ENCODE results near the gene MRPL32.

MRPL32 gene

GRCh38 chr7:42967391-42967790, 35.2 kb downstream of the MRPL32 start:
- H3K36me3 ChIP-seq (ENCODE audit: control insufficient read depth, insufficient read depth, low read length), result no peaks in the 10 kb centered on the region
- no peak overlapping the region for H3K4me3 ChIP-seq (ENCODE audit: extremely low read depth, insufficient read depth, low read length, poor library complexity, severe bottlenecking)
- WGBS, 2 experiments (ENCODE audit: insufficient coverage in 2 of 2), result no CpG with 5 or more reads among the region's 2 CpGs
- peaks cover 3% of the 10 kb centered on the region for H3K4me1 ChIP-seq (ENCODE audit: control insufficient read depth, insufficient read depth, low read length, poor library complexity, severe bottlenecking)
- H3K27ac ChIP-seq (ENCODE audit: low read depth, low read length, severe bottlenecking), result no peak overlapping the region
- no peaks in the 10 kb centered on the region for H3K9me3 ChIP-seq (ENCODE audit: control insufficient read depth, low read length)

GRCh38 chr7:42972699-42973500, 40.7 kb downstream of the MRPL32 start:
- WGBS, 2 experiments (ENCODE audit: insufficient coverage in 2 of 2), result 90 to 91% methylated on average over 2 to 5 of the region's 5 CpGs
- Histone ChIP-seq H3K27ac (ENCODE audit: low read depth, low read length, severe bottlenecking) (peak overlapping the region; percentile 74), H3K36me3 (ENCODE audit: control insufficient read depth, insufficient read depth, low read length) (no peaks in the 10 kb centered on the region), H3K4me3 (ENCODE audit: extremely low read depth, insufficient read depth, low read length, poor library complexity, severe bottlenecking) (no peak overlapping the region), H3K9me3 (ENCODE audit: control insufficient read depth, low read length) (no peaks in the 10 kb centered on the region), H3K4me1 (ENCODE audit: control insufficient read depth, insufficient read depth, low read length, poor library complexity, severe bottlenecking) (no peaks in the 10 kb centered on the region)

- H3K9me3 ChIP-seq (ENCODE audit: control insufficient read depth, low read length), result no peaks in the 10 kb centered on the region
- 100% methylated on average over 1 of the region's 3 CpGs; no CpG with 5 or more reads in 1 of the 2 experiments for WGBS, 2 experiments (ENCODE audit: insufficient coverage in 2 of 2)
- no peaks in the 10 kb centered on the region for H3K36me3 ChIP-seq (ENCODE audit: control insufficient read depth, insufficient read depth, low read length)
- H3K4me3 ChIP-seq (ENCODE audit: extremely low read depth, insufficient read depth, low read length, poor library complexity, severe bottlenecking), result no peak overlapping the region
- no peak overlapping the region for H3K27ac ChIP-seq (ENCODE audit: low read depth, low read length, severe bottlenecking)
- no peaks in the 10 kb centered on the region for H3K4me1 ChIP-seq (ENCODE audit: control insufficient read depth, insufficient read depth, low read length, poor library complexity, severe bottlenecking)
Observed at GRCh38 chr7:42976371-42976770, 44.2 kb downstream of the MRPL32 start.

- Histone ChIP-seq H3K36me3 (ENCODE audit: control insufficient read depth, insufficient read depth, low read length) (no peaks in the 10 kb centered on the region), H3K4me3 (ENCODE audit: extremely low read depth, insufficient read depth, low read length, poor library complexity, severe bottlenecking) (no peak overlapping the region), H3K4me1 (ENCODE audit: control insufficient read depth, insufficient read depth, low read length, poor library complexity, severe bottlenecking) (no peaks in the 10 kb centered on the region), H3K27ac (ENCODE audit: low read depth, low read length, severe bottlenecking) (no peak overlapping the region), H3K9me3 (ENCODE audit: control insufficient read depth, low read length) (no peaks in the 10 kb centered on the region)
Observed at GRCh38 chr7:42978496-42978895, 46.3 kb downstream of the MRPL32 start.

GRCh38 chr7:42980084-42980483, 47.9 kb downstream of the MRPL32 start:
- H3K4me3 ChIP-seq (ENCODE audit: extremely low read depth, insufficient read depth, low read length, poor library complexity, severe bottlenecking), result no peak overlapping the region
- H3K36me3 ChIP-seq (ENCODE audit: control insufficient read depth, insufficient read depth, low read length), result no peaks in the 10 kb centered on the region
- no peaks in the 10 kb centered on the region for H3K4me1 ChIP-seq (ENCODE audit: control insufficient read depth, insufficient read depth, low read length, poor library complexity, severe bottlenecking)
- H3K9me3 ChIP-seq (ENCODE audit: control insufficient read depth, low read length), result peaks cover 9% of the 10 kb centered on the region
- 83 to 98% methylated on average over 2 of the region's 2 CpGs for WGBS, 2 experiments (ENCODE audit: insufficient coverage in 2 of 2)
- no peak overlapping the region for H3K27ac ChIP-seq (ENCODE audit: low read depth, low read length, severe bottlenecking)

GRCh38 chr7:42980514-42980913, 48.3 kb downstream of the MRPL32 start:
- Histone ChIP-seq H3K36me3 (ENCODE audit: control insufficient read depth, insufficient read depth, low read length) (no peaks in the 10 kb centered on the region), H3K4me1 (ENCODE audit: control insufficient read depth, insufficient read depth, low read length, poor library complexity, severe bottlenecking) (no peaks in the 10 kb centered on the region), H3K9me3 (ENCODE audit: control insufficient read depth, low read length) (peaks cover 9% of the 10 kb centered on the region), H3K4me3 (ENCODE audit: extremely low read depth, insufficient read depth, low read length, poor library complexity, severe bottlenecking) (no peak overlapping the region), H3K27ac (ENCODE audit: low read depth, low read length, severe bottlenecking) (no peak overlapping the region)
- 93 to 95% methylated on average over 2 to 3 of the region's 3 CpGs for WGBS, 2 experiments (ENCODE audit: insufficient coverage in 2 of 2)

GRCh38 chr7:42981601-42982000, 49.4 kb downstream of the MRPL32 start:
- no peak overlapping the region for H3K27ac ChIP-seq (ENCODE audit: low read depth, low read length, severe bottlenecking)
- no peak overlapping the region for H3K4me3 ChIP-seq (ENCODE audit: extremely low read depth, insufficient read depth, low read length, poor library complexity, severe bottlenecking)
- 92% methylated on average over 1 of the region's 1 CpG; no CpG with 5 or more reads in 1 of the 2 experiments for WGBS, 2 experiments (ENCODE audit: insufficient coverage in 2 of 2)
- no peaks in the 10 kb centered on the region for H3K36me3 ChIP-seq (ENCODE audit: control insufficient read depth, insufficient read depth, low read length)
- H3K4me1 ChIP-seq (ENCODE audit: control insufficient read depth, insufficient read depth, low read length, poor library complexity, severe bottlenecking), result no peaks in the 10 kb centered on the region
- H3K9me3 ChIP-seq (ENCODE audit: control insufficient read depth, low read length), result peaks cover 9% of the 10 kb centered on the region

GRCh38 chr7:42982604-42983115, 50.5 kb downstream of the MRPL32 start:
- no peaks in the 10 kb centered on the region for H3K4me1 ChIP-seq (ENCODE audit: control insufficient read depth, insufficient read depth, low read length, poor library complexity, severe bottlenecking)
- H3K27ac ChIP-seq (ENCODE audit: low read depth, low read length, severe bottlenecking), result no peak overlapping the region
- no peaks in the 10 kb centered on the region for H3K36me3 ChIP-seq (ENCODE audit: control insufficient read depth, insufficient read depth, low read length)
- 71 to 92% methylated on average over 1 to 2 of the region's 3 CpGs for WGBS, 2 experiments (ENCODE audit: insufficient coverage in 2 of 2)
- H3K4me3 ChIP-seq (ENCODE audit: extremely low read depth, insufficient read depth, low read length, poor library complexity, severe bottlenecking), result no peak overlapping the region
- H3K9me3 ChIP-seq (ENCODE audit: control insufficient read depth, low read length), result peaks cover 9% of the 10 kb centered on the region

- Histone ChIP-seq H3K4me1 (ENCODE audit: control insufficient read depth, insufficient read depth, low read length, poor library complexity, severe bottlenecking) (no peaks in the 10 kb centered on the region), H3K27ac (ENCODE audit: low read depth, low read length, severe bottlenecking) (no peak overlapping the region)
- WGBS, 2 experiments (ENCODE audit: insufficient coverage in 2 of 2), result 100% methylated on average over 1 of the region's 1 CpG; no CpG with 5 or more reads in 1 of the 2 experiments
Observed at GRCh38 chr7:42984137-42984536, 52.0 kb downstream of the MRPL32 start.

GRCh38 chr7:42986213-42986612, 54.0 kb downstream of the MRPL32 start:
- Histone ChIP-seq H3K4me1 (ENCODE audit: control insufficient read depth, insufficient read depth, low read length, poor library complexity, severe bottlenecking) (no peaks in the 10 kb centered on the region), H3K27ac (ENCODE audit: low read depth, low read length, severe bottlenecking) (no peak overlapping the region), H3K4me3 (ENCODE audit: extremely low read depth, insufficient read depth, low read length, poor library complexity, severe bottlenecking) (no peak overlapping the region), H3K9me3 (ENCODE audit: control insufficient read depth, low read length) (peaks cover 9% of the 10 kb centered on the region), H3K36me3 (ENCODE audit: control insufficient read depth, insufficient read depth, low read length) (no peaks in the 10 kb centered on the region)
- WGBS, 2 experiments (ENCODE audit: insufficient coverage in 2 of 2), result 91 to 93% methylated on average over 3 to 4 of the region's 6 CpGs

More at GRCh38 chr7:42984137-42984536, 52.0 kb downstream of the MRPL32 start:
- Histone ChIP-seq H3K9me3 (ENCODE audit: control insufficient read depth, low read length) (peaks cover 9% of the 10 kb centered on the region), H3K36me3 (ENCODE audit: control insufficient read depth, insufficient read depth, low read length) (no peaks in the 10 kb centered on the region), H3K4me3 (ENCODE audit: extremely low read depth, insufficient read depth, low read length, poor library complexity, severe bottlenecking) (no peak overlapping the region)

GRCh38 chr7:42986781-42987248, 54.6 kb downstream of the MRPL32 start:
- Histone ChIP-seq H3K4me1 (ENCODE audit: control insufficient read depth, insufficient read depth, low read length, poor library complexity, severe bottlenecking) (no peaks in the 10 kb centered on the region), H3K36me3 (ENCODE audit: control insufficient read depth, insufficient read depth, low read length) (no peaks in the 10 kb centered on the region), H3K4me3 (ENCODE audit: extremely low read depth, insufficient read depth, low read length, poor library complexity, severe bottlenecking) (no peak overlapping the region), H3K9me3 (ENCODE audit: control insufficient read depth, low read length) (peaks cover 9% of the 10 kb centered on the region), H3K27ac (ENCODE audit: low read depth, low read length, severe bottlenecking) (no peak overlapping the region)
- WGBS, 2 experiments (ENCODE audit: insufficient coverage in 2 of 2), result no CpG with 5 or more reads among the region's 1 CpG
